B cell (primary cell): ENCODE measurements around the gene SCGB1D4.

Source experiments
- EZH2 ChIP-seq: IDR thresholded peaks from 2 replicates; pipeline ENCODE4 v1.6.1; 2012; ENCODE audit warnings: borderline replicate concordance, low read depth, mild to moderate bottlenecking, moderate library complexity, low read length; ENCODE audit not compliant: insufficient read depth, poor library complexity, severe bottlenecking
- TF ChIP-seq, protein P1 (sequence below): fragments of 200-600 bp; IDR thresholded peaks from one replicate; pipeline ENCODE4 v1.8.0; 2022; ENCODE audit warnings: antibody characterized with exemption, mild to moderate bottlenecking

DNA sequence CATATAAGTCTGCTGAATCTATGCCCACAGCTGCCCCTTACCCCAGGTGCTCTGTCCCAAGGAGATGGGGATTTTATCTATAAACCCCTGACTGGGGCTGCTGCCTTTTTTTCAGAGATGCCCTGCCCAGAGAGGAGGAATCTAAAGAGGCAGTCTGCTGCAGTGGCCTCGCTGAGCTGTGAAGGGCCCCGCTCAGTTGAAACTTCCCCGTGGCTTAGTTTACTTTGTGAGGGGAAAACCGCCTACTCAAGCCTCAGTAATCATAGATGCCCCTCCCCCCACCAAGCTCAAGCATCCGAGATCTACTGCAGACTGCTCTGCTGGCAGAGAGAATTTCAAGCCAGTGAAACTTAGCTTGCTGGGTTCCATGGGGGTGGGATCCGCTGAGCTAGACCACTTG, 7.4 kb upstream of the SCGB1D4 start:
- TF ChIP-seq, protein P1, sequence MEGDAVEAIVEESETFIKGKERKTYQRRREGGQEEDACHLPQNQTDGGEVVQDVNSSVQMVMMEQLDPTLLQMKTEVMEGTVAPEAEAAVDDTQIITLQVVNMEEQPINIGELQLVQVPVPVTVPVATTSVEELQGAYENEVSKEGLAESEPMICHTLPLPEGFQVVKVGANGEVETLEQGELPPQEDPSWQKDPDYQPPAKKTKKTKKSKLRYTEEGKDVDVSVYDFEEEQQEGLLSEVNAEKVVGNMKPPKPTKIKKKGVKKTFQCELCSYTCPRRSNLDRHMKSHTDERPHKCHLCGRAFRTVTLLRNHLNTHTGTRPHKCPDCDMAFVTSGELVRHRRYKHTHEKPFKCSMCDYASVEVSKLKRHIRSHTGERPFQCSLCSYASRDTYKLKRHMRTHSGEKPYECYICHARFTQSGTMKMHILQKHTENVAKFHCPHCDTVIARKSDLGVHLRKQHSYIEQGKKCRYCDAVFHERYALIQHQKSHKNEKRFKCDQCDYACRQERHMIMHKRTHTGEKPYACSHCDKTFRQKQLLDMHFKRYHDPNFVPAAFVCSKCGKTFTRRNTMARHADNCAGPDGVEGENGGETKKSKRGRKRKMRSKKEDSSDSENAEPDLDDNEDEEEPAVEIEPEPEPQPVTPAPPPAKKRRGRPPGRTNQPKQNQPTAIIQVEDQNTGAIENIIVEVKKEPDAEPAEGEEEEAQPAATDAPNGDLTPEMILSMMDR = no peak
- TF ChIP-seq EZH2 = no peak
